Colonic mucosa (tissue), 4 donors: Measurements from ENCODE around the gene PSG4. TPM values are rescaled to one million over a fixed set of nuclear protein-coding genes. Genes with fewer than 3 reads are reported as not detected.
"Not testable (repeated sequence)": the region's sequence is repeated elsewhere in the genome, so short reads cannot be mapped to it uniquely, and the experiment has no call there.

Source experiments
- DNase-seq: peaks from one replicate; pipeline ENCODE4 v3.0.0-alpha.2; 2020
- H3K27ac ChIP-seq: fragments of 200-600 bp; one replicate; pipeline ENCODE4 v1.8.0; 2021
- H3K27me3 ChIP-seq: fragments of 200-600 bp; one replicate; pipeline ENCODE4 v1.8.0; 2021
- H3K36me3 ChIP-seq: fragments of 200-600 bp; one replicate; pipeline ENCODE4 v1.8.0; 2021
- H3K4me1 ChIP-seq: fragments of 200-600 bp; one replicate; pipeline ENCODE4 v1.8.0; 2021; ENCODE audit warnings: mild to moderate bottlenecking
- H3K4me3 ChIP-seq: fragments of 200-600 bp; one replicate; pipeline ENCODE4 v1.8.0; 2021
- H3K9ac ChIP-seq, 2 donors: one replicate each; pipeline ENCODE4 v1.7.0; 2013; ENCODE audit warnings: control low read depth in 2 of 2, low read depth in 2 of 2, low read length in 2 of 2
- H3K9me3 ChIP-seq: fragments of 200-600 bp; one replicate; pipeline ENCODE4 v1.8.0; 2021
- CTCF ChIP-seq: fragments of 200-600 bp; IDR thresholded peaks from one replicate; pipeline ENCODE4 v1.8.0; 2022; ENCODE audit warnings: antibody characterized with exemption, mild to moderate bottlenecking
- intact Hi-C: fragments of 100-400 bp; cut with DNase I; formaldehyde crosslinking; loops from one replicate; pipeline ENCODE4 v1.14.1; 2022
- total RNA-seq, 2 donors: library from RNA; stranded (reverse); fragmentation: NEBNext Ultra II Directional in 1 of 2; extraction: Animal tissue kit (Norgen Biotek cat#: 25700) in 1 of 2; gene quantifications; one replicate each; pipeline ENCODE4 v1.2.1, GENCODE V29; 2021
- donor health status: healthy.
- donor health status: DM: no; HTN: no; CAD: no.
- donor health status: DM: no; HTN: no; CAD: no.

The PSG4 gene
- total RNA-seq, result not detected

GRCh38 chr19:43205471-43206105 lies at the start of gene PSG4:
PSG4 (minus strand) TSS chr19:43205638; CDS start chr19:43205536, 102 bp downstream.
- intact Hi-C loops, H3K27me3 ChIP-seq, H3K27ac ChIP-seq, H3K36me3 ChIP-seq, H3K9ac ChIP-seq, H3K4me1 ChIP-seq, H3K4me3 ChIP-seq, DNase-seq, H3K9me3 ChIP-seq: not testable (repeated sequence)

GRCh38 chr19:43251428-43251827 lies 46.0 kb upstream of the PSG4 start:
- H3K9me3 ChIP-seq, H3K36me3 ChIP-seq, H3K27ac ChIP-seq, H3K4me3 ChIP-seq, H3K27me3 ChIP-seq, intact Hi-C loops, DNase-seq, H3K9ac ChIP-seq, H3K4me1 ChIP-seq: not testable (repeated sequence)

- H3K27me3 ChIP-seq, H3K4me1 ChIP-seq, intact Hi-C loops, H3K36me3 ChIP-seq, H3K4me3 ChIP-seq, H3K9ac ChIP-seq, H3K9me3 ChIP-seq, H3K27ac ChIP-seq, DNase-seq: not testable (repeated sequence)
Measured at GRCh38 chr19:43250296-43250695, 44.9 kb upstream of the PSG4 start.

- H3K27ac ChIP-seq, H3K27me3 ChIP-seq, H3K9ac ChIP-seq, H3K4me3 ChIP-seq, DNase-seq, H3K4me1 ChIP-seq, H3K36me3 ChIP-seq, H3K9me3 ChIP-seq: not testable (repeated sequence)
- intact Hi-C loops, result loop anchor here (10.0 kb wide), 1 partner anchor 454 kb away; no protein-coding TSS in a partner anchor
Measured at GRCh38 chr19:43248635-43249002, 43.2 kb upstream of the PSG4 start.

- not testable (repeated sequence) for DNase-seq, H3K27ac ChIP-seq, H3K27me3 ChIP-seq, H3K36me3 ChIP-seq, H3K4me1 ChIP-seq, H3K4me3 ChIP-seq, H3K9ac ChIP-seq, H3K9me3 ChIP-seq
- intact Hi-C loops, result loop anchor here (10.0 kb wide), 1 partner anchor 453 kb away; no protein-coding TSS in a partner anchor
Measured at GRCh38 chr19:43247243-43247880, 41.9 kb upstream of the PSG4 start.

GRCh38 chr19:43245848-43246247 lies 40.4 kb upstream of the PSG4 start:
- H3K4me3 ChIP-seq, H3K27ac ChIP-seq, H3K36me3 ChIP-seq, H3K9me3 ChIP-seq, H3K27me3 ChIP-seq, DNase-seq, H3K9ac ChIP-seq, H3K4me1 ChIP-seq: not testable (repeated sequence)
- intact Hi-C loops, result loop anchor here (10.0 kb wide), 1 partner anchor 451 kb away; no protein-coding TSS in a partner anchor

GRCh38 chr19:43242211-43242610 lies 36.8 kb upstream of the PSG4 start:
- not testable (repeated sequence) for H3K27me3 ChIP-seq, H3K9ac ChIP-seq, H3K4me3 ChIP-seq, H3K4me1 ChIP-seq, H3K36me3 ChIP-seq, H3K9me3 ChIP-seq, DNase-seq, H3K27ac ChIP-seq
- intact Hi-C loops, result loop anchor here (10.0 kb wide), 1 partner anchor 447 kb away; no protein-coding TSS in a partner anchor

GRCh38 chr19:43238213-43238612 lies 32.8 kb upstream of the PSG4 start:
- H3K27me3 ChIP-seq, H3K36me3 ChIP-seq, H3K27ac ChIP-seq, H3K9me3 ChIP-seq, intact Hi-C loops, H3K4me3 ChIP-seq, H3K4me1 ChIP-seq, H3K9ac ChIP-seq, DNase-seq: not testable (repeated sequence)

GRCh38 chr19:43235686-43236085 lies 30.2 kb upstream of the PSG4 start:
- H3K4me3 ChIP-seq, H3K4me1 ChIP-seq, H3K9me3 ChIP-seq, intact Hi-C loops, H3K27me3 ChIP-seq, H3K36me3 ChIP-seq, DNase-seq, H3K9ac ChIP-seq, H3K27ac ChIP-seq: not testable (repeated sequence)

- Histone ChIP-seq H3K4me1 (no peaks in the 10 kb centered on the region), H3K9ac (no peak overlapping the region), H3K27ac (no peak overlapping the region), H3K27me3 (no peaks in the 10 kb centered on the region), H3K9me3 (no peaks in the 10 kb centered on the region), H3K4me3 (no peak overlapping the region), H3K36me3 (no peaks in the 10 kb centered on the region)
- intact Hi-C loops, result no loop called here
- no peak for DNase-seq
- TF ChIP-seq CTCF, result no peak
Measured at GRCh38 chr19:43229315-43229714, 23.9 kb upstream of the PSG4 start.

- H3K9me3 ChIP-seq, H3K9ac ChIP-seq, H3K27me3 ChIP-seq, H3K4me1 ChIP-seq, H3K36me3 ChIP-seq, intact Hi-C loops, H3K4me3 ChIP-seq, H3K27ac ChIP-seq: not testable (repeated sequence)
- peak; percentile 18 for DNase-seq
Measured at GRCh38 chr19:43228730-43229129, 23.3 kb upstream of the PSG4 start.

GRCh38 chr19:43226986-43227385 lies 21.5 kb upstream of the PSG4 start:
- DNase-seq, H3K9me3 ChIP-seq, H3K36me3 ChIP-seq, H3K4me3 ChIP-seq, intact Hi-C loops, H3K27ac ChIP-seq, H3K27me3 ChIP-seq, H3K4me1 ChIP-seq, H3K9ac ChIP-seq: not testable (repeated sequence)
